NCI-H2081 treated with DMSO at 0.1 percent for 48 hours (cell line): Measurements from ENCODE around the gene ALG9.
"Not testable (repeated sequence)": the region's sequence is repeated elsewhere in the genome, so short reads cannot be mapped to it uniquely, and the experiment has no call there.

Source experiments
- DNase-seq: peaks from one replicate; lab custom pipeline; 2025; lab: John Stamatoyannopoulos, UW

ALG9 gene

GRCh38 chr11:111795334-111795985 is 75.9 kb downstream of the ALG9 start:
- no peak for DNase-seq

- DNase-seq, result no peak
Observed at GRCh38 chr11:111793863-111794262, 77.5 kb downstream of the ALG9 start.

GRCh38 chr11:111792955-111793500 is 78.4 kb downstream of the ALG9 start:
- DNase-seq, result no peak

- DNase-seq, result no peak
Observed at GRCh38 chr11:111792314-111792713, 79.1 kb downstream of the ALG9 start.

- no peak for DNase-seq
Observed at GRCh38 chr11:111788464-111788863, 82.9 kb downstream of the ALG9 start.

GRCh38 chr11:111788051-111788450 is 83.3 kb downstream of the ALG9 start:
- DNase-seq, result no peak

- no peak for DNase-seq
Observed at GRCh38 chr11:111785886-111786412, 85.4 kb downstream of the ALG9 start.

GRCh38 chr11:111785076-111785475 is 86.3 kb downstream of the ALG9 start:
- no peak for DNase-seq

- DNase-seq, result not testable (repeated sequence)
Observed at GRCh38 chr11:111784311-111784710, 87.1 kb downstream of the ALG9 start.

- no peak for DNase-seq
Observed at GRCh38 chr11:111782109-111782741, 89.2 kb downstream of the ALG9 start.

GRCh38 chr11:111779118-111779517 is 92.3 kb downstream of the ALG9 start:
- no peak for DNase-seq

GRCh38 chr11:111778047-111778558 is 93.3 kb downstream of the ALG9 start:
- no peak for DNase-seq

- DNase-seq, result peak; percentile 40
Observed at GRCh38 chr11:111777094-111778046, 94.0 kb downstream of the ALG9 start.

- no peak for DNase-seq
Observed at GRCh38 chr11:111776398-111777093, 94.8 kb downstream of the ALG9 start.

GRCh38 chr11:111774955-111775710 is 96.2 kb downstream of the ALG9 start:
- no peak for DNase-seq

GRCh38 chr11:111772535-111772934 is 98.8 kb downstream of the ALG9 start:
- DNase-seq, result no peak

- DNase-seq, result not testable (repeated sequence)
Observed at GRCh38 chr11:111771205-111771604, 100.2 kb downstream of the ALG9 start.

GRCh38 chr11:111770581-111771134 is 100.7 kb downstream of the ALG9 start:
- DNase-seq, result no peak

GRCh38 chr11:111766834-111767142 is 104.6 kb downstream of the ALG9 start:
- no peak for DNase-seq
